AG04449 (cell line): ENCODE measurements around the gene BCL11B.

Experiments
- CTCF ChIA-PET: fragments of 350-600 bp; formaldehyde crosslinking; extraction: SDS; loops from one replicate; lab custom pipeline; 2021; ENCODE audit warnings: antibody characterized with exemption; lab: Yijun Ruan, JAX
- POLR2A ChIA-PET: fragments of 400-600, 350-600 bp; formaldehyde crosslinking; extraction: SDS; loops from one replicate; lab custom pipeline; 2020; ENCODE audit warnings: antibody characterized with exemption, inconsistent platforms; lab: Yijun Ruan, JAX
- DNase-seq: peaks from one replicate; pipeline ENCODE4 v3.0.0-alpha.2; 2010; ENCODE audit warnings: low read depth, low spot score
- H3K4me3 ChIP-seq: 2 replicates; pipeline ENCODE4 v1.5.1; 2011; ENCODE audit warnings: low read depth, mild to moderate bottlenecking, control low read depth, low read length
- TF ChIP-seq, protein P1 (sequence below): IDR thresholded peaks from one replicate; pipeline ENCODE4 v1.5.1; 2011; ENCODE audit warnings: mild to moderate bottlenecking, moderate library complexity, low read length, control low read depth, inconsistent platforms; ENCODE audit not compliant: insufficient read depth; ENCODE audit errors: missing control alignments

BCL11B gene

DNA sequence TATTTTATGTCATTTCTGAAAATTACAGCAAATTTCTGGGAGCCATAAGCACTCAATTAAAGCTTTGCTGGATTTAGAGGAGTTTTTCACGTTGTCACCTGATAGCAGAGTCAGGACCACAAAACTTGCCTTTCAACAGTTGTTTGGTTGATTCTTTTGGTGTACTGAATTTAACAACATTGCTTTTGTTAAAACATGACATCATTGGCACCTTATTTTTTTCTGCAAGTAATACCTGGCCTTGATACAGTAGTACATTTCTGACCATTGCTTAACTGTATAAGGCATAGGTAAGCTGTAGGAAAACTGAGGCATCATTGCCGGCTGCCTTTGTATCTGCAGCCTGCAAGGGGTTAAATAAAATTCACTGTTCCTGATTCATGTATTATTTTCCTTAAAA is 4.5 kb upstream of the BCL11B start:
- DNase-seq: no peak
- ChIA-PET POLR2A (no interaction called here), CTCF (interaction anchor here (0.9 kb wide), 1 partner anchor 139 kb away, joined by 3 read pairs; no protein-coding TSS in a partner anchor)
- TF ChIP-seq, protein P1, sequence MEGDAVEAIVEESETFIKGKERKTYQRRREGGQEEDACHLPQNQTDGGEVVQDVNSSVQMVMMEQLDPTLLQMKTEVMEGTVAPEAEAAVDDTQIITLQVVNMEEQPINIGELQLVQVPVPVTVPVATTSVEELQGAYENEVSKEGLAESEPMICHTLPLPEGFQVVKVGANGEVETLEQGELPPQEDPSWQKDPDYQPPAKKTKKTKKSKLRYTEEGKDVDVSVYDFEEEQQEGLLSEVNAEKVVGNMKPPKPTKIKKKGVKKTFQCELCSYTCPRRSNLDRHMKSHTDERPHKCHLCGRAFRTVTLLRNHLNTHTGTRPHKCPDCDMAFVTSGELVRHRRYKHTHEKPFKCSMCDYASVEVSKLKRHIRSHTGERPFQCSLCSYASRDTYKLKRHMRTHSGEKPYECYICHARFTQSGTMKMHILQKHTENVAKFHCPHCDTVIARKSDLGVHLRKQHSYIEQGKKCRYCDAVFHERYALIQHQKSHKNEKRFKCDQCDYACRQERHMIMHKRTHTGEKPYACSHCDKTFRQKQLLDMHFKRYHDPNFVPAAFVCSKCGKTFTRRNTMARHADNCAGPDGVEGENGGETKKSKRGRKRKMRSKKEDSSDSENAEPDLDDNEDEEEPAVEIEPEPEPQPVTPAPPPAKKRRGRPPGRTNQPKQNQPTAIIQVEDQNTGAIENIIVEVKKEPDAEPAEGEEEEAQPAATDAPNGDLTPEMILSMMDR: no peak
- no peak overlapping the region for H3K4me3 ChIP-seq

DNA sequence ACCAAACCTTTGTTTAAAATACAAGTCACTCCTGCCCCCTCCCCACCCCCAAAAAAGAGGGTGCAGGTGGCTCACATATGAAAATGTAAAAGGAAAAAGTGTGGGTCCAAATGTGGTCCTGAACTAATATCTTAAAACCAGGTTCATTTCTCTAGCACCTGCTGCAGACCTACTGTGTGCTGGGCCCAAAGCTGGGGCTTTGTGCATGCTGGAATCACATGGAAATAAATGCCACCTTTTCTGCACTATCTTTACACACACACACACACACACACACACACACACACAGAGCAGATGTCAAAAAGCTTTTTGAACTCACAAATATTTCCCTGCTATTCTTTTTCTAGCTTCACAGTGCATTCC is 3.2 kb upstream of the BCL11B start:
- CTCF ChIA-PET: interaction anchor here (1.0 to 1.7 kb wide), 2 partner anchors 10 to 15 kb away, joined by 3 to 6 read pairs; no protein-coding TSS in a partner anchor
- no peak for DNase-seq
- POLR2A ChIA-PET: no interaction called here

DNA sequence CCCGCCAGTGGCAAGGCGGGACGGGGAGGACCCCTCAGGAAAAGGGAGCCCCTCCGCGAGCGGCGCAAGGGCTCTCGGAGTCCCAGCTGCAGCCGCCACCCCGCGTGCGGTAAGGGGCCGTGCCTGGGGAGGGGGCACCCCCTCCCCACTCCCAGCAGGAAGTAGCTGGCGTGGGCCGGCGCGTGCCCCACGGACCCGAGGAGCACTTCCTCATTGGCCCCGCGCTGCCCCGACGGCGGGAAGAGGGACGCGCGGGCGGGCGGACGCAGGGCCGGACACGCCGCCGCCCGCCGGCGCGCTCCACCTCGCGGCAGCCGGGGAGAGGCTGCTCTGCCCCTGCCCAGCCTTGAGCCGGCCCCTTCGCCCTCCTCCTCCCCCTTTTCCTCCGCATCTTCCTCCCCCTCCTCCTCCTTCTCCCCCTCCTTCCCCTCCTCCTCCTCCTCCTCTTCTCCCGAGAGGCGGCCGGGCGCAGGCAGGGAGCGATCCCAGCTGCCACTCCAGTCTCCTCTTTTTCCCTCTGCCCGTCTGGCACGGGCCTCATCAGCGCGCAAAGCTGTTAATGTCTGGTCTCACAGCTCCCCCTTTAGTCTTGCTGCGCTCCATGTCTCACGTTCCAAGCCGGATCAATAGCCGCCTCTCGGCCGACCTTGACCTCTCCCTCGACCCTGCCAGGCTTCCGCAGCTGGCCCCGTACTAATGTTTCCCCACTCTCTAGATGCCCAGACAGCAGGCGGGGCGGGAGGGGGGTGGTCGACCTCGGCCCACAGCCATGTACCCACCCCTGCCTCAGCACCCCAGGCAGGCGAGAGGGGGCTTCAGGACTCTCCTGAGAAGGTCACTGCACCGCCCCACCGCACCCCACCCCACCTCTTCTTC is 2.6 kb upstream of the BCL11B start:
- ChIA-PET POLR2A (no interaction called here), CTCF (interaction anchor here (1.0 to 1.7 kb wide), 3 partner anchors 10 to 142 kb away, joined by 3 to 6 read pairs (median 3); no protein-coding TSS in a partner anchor)
- H3K4me3 ChIP-seq: peak overlapping the region; percentile 53
- TF ChIP-seq, protein P1: peak; percentile 48
- DNase-seq: no peak

More for the DNA sequence above, 3.2 kb upstream of the BCL11B start:
- TF ChIP-seq, protein P1: no peak
- no peak overlapping the region for H3K4me3 ChIP-seq

DNA sequence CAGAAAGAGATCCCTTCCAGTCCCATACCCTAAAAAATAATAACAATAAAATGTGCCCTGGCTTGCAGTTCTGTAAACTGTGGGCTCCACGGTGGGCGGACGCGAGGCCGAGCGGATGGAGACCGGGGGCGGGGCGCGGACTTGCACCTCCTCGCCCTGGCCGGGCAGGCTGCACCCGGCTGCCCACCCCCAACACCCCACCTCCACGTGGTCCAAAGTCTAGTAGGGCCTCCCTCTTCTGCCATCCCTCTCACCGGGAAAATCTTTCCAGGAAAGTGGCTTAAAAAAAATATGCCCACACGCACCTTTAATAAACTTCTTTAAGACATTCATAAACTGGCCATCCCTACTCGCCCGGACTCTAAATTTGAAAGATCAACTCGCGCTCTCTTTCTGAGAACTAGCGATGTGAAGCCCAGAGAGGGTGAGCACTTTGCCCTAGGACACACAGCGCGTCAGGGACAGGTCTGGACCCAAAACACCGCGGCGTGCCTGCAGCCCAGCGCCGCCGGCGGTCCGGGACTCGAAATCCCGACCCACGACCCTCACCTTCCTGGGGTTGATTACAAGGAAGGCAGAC is 1.9 kb upstream of the BCL11B start:
- H3K4me3 ChIP-seq: peak overlapping the region; percentile 53
- no peak for DNase-seq
- CTCF ChIA-PET: interaction anchor here (1.0 kb wide), 1 partner anchor 142 kb away, joined by 3 read pairs; no protein-coding TSS in a partner anchor
- POLR2A ChIA-PET: no interaction called here
- TF ChIP-seq, protein P1: no peak

DNA sequence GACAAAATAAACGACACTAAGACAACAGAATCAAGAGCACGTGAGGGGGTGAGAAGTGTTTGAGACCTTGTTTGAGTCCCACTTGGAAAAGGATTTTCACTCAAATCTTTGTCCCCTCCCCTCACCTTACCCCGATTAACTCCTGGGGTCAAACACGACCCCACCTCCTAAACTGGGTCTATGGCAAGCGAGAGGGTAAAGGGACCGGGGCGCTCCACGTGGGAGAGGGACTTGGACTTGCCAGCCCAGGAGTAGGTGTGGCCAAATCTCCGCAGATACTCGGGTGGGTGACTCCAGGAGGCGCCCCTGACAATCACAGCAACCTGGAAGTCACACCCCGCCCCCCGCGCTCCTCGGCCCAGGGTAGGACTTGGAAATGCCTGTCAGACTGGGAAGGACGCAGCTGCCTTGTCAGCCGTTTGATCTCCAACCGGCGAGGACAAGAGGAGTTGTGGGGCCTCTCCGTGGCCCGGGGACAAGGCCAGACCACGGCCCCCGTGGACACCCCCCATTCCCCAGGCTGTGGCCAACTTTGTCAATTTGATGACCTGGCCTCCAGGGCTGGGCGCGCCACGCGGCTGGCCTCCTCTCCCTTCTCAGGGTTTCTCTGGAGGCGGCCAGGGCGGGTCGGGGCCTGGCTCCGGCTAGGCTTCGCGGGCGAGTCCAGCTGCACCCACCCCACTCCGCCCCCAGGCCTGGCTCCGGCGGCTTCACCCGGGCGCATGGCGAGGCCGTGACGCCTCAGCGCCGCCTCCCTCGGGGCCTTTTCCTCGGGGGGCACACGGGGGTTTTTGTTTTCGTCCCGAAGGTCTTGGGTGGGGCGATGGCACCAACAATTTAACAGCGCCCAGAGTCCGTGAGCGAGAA is 1.1 kb upstream of the BCL11B start:
- ChIA-PET POLR2A (no interaction called here), CTCF (interaction anchor here (0.7 kb wide), 1 partner anchor 167 kb away, joined by 3 read pairs; no protein-coding TSS in a partner anchor)
- H3K4me3 ChIP-seq: peak overlapping the region; percentile 53; the same call in 1 of the 2 replicates
- TF ChIP-seq, protein P1: no peak
- no peak for DNase-seq
